WI38 (cell line): ENCODE data around the gene PRR36.

Experiments
- H3K4me3 ChIP-seq: 2 replicates; pipeline ENCODE4 v1.5.1; 2011; ENCODE audit warnings: low read depth, mild to moderate bottlenecking, control low read depth, low read length
- CTCF ChIP-seq: IDR thresholded peaks from 2 replicates; pipeline ENCODE4 v1.5.1; 2012; ENCODE audit warnings: low read depth, mild to moderate bottlenecking, control low read depth, low read length

Gene PRR36

GRCh38 chr19:7841751-7842660 lies 32.2 kb downstream of the PRR36 start:
- no peak overlapping the region for H3K4me3 ChIP-seq
- no peak for TF ChIP-seq CTCF

- no peak overlapping the region for H3K4me3 ChIP-seq
- TF ChIP-seq CTCF = no peak
Measured at GRCh38 chr19:7840629-7841028, 33.6 kb downstream of the PRR36 start.

GRCh38 chr19:7839476-7839875 lies 34.7 kb downstream of the PRR36 start:
- no peak overlapping the region for H3K4me3 ChIP-seq
- TF ChIP-seq CTCF = no peak

- no peak overlapping the region for H3K4me3 ChIP-seq
- TF ChIP-seq CTCF = no peak
Measured at GRCh38 chr19:7833225-7834099, 40.7 kb downstream of the PRR36 start.

GRCh38 chr19:7832781-7833180 lies 41.4 kb downstream of the PRR36 start:
- TF ChIP-seq CTCF = no peak
- no peak overlapping the region for H3K4me3 ChIP-seq

- no peak overlapping the region for H3K4me3 ChIP-seq
- no peak for TF ChIP-seq CTCF
Measured at GRCh38 chr19:7832009-7832408, 42.2 kb downstream of the PRR36 start.

GRCh38 chr19:7831452-7831851 lies 42.7 kb downstream of the PRR36 start:
- peak overlapping the region; percentile 64 for H3K4me3 ChIP-seq
- peak; percentile 40 for TF ChIP-seq CTCF
